GM12873 (cell line): Measurements from ENCODE around the gene MAP2K6.

Experiments
- CTCF ChIP-seq: IDR thresholded peaks from 2 replicates; pipeline ENCODE4 v1.5.1; 2012; ENCODE audit warnings: low read depth, mild to moderate bottlenecking, moderate library complexity, low read length, control low read depth; ENCODE audit not compliant: insufficient read depth; ENCODE audit errors: missing control alignments

MAP2K6 gene

GRCh38 chr17:69588827-69589239, 174.3 kb downstream of the MAP2K6 start:
- TF ChIP-seq CTCF, result no peak

DNA sequence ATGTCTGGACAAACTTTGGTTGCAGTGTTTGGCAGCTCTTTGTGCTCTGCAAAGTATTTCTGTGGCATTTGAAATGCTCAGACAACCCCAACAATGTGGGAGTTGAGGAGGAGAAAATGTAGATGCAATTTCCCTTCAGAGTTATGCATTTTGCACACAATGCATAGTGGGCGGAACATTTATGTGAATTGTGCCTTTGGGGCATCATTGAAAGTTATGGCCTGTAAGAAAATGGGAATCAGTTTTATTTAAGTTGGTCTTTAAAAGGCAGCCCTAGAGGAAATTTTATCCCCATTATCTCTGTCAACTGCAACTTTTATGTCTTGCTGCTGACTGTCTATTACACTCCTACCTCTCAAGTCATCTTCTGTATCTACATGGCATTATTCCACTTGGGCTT, 176.2 kb downstream of the MAP2K6 start:
- no peak for TF ChIP-seq CTCF

GRCh38 chr17:69592692-69593350, 178.3 kb downstream of the MAP2K6 start:
- TF ChIP-seq CTCF, result no peak

DNA sequence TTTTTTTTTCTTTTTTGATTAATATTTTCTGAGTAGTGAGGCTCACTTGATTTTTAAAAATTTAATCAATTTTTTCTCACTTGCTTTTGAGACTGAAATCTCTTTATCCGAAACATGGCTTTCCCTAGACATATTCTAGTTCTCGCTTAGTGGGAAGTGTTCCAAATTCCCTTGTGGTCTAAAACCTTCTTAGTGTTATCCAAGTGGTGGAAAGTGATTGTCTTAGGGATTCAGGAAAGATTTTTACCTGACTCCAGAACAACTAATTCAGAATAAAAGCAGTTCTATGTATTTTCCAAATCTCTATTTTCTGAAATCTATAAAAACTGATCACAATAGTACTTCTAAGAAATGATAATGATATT, 178.8 kb downstream of the MAP2K6 start:
- TF ChIP-seq CTCF, result no peak

DNA sequence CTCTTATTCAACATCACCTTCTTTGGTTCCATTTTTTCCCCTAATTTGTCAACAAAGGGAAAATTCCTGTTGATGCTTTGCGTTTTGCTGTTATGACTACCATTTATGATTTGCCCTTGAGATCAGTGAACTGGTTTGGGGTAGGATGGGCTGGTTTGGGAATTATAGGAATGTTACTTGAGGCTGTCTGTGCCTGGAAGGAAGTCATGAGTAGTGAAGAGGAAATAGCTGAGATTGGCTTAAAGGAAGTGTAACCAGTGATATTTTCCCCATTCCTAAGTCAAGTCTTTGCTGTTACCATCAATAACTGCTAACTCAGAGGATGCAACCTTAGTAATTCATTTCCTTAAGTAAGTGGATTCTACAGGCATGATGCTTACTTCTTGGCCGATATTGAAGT, 179.2 kb downstream of the MAP2K6 start:
- no peak for TF ChIP-seq CTCF

DNA sequence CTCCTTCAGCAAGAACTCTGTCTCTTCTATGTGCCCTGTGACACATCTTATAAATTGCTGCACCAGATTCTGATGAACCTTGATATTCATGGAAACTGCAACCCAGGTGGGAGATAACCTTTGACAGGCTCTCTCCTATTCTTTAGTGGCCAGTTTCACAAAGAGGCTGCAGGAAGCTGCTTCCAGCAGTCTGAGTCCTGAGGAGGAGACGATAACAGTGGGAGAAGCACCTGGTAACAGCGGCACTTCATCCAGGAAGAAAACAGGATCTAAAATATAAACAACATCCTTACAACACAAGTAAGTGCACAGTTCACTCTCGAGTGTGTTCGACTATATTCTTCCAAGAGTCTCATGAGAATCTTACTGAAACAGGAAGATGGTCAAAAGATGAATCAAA, 180.1 kb downstream of the MAP2K6 start:
- TF ChIP-seq CTCF, result no peak

GRCh38 chr17:69596141-69596540, 181.6 kb downstream of the MAP2K6 start:
- TF ChIP-seq CTCF, result no peak
